GM23338 (cell line): Measurements from ENCODE around the gene KRTAP5-2. TPM values are rescaled to one million over a fixed set of nuclear protein-coding genes. Genes with fewer than 3 reads are reported as not detected.

Experiments
- ATAC-seq: fragments of 200-7000 bp; cut with Tn5 transposase; 3 replicates; pipeline ENCODE4 v1.9.1; 2020
- DNase-seq: peaks from one replicate; pipeline ENCODE4 v3.0.0-alpha.2; 2015; ENCODE audit warnings: low spot score
- H2AFZ ChIP-seq: fragments of 200-600 bp; sonication (generic); 2 replicates; pipeline ENCODE4 v1.8.0; 2016; ENCODE audit warnings: antibody characterized with exemption, mild to moderate bottlenecking, moderate library complexity
- H3F3A ChIP-seq: fragments of 200-600 bp; sonication (generic); replicated peaks from 2 replicates; pipeline ENCODE4 v1.8.0; 2017; ENCODE audit warnings: antibody characterized with exemption, mixed run types, low read depth
- H3K27ac ChIP-seq: fragments of 200-600 bp; sonication (generic); 2 replicates; pipeline ENCODE4 v1.6.1; 2016; ENCODE audit warnings: low read depth
- H3K27me3 ChIP-seq: fragments of 200-600 bp; sonication (generic); 2 replicates; pipeline ENCODE4 v1.8.0; 2016; ENCODE audit warnings: mild to moderate bottlenecking, mixed run types, moderate library complexity; ENCODE audit not compliant: insufficient read depth
- H3K36me3 ChIP-seq: fragments of 200-600 bp; sonication (generic); 2 replicates; pipeline ENCODE4 v1.8.0; 2016; ENCODE audit warnings: mild to moderate bottlenecking; ENCODE audit not compliant: insufficient read depth
- H3K4me1 ChIP-seq: fragments of 200-600 bp; sonication (generic); 2 replicates; pipeline ENCODE4 v1.8.0; 2016; ENCODE audit warnings: mild to moderate bottlenecking, moderate library complexity; ENCODE audit not compliant: insufficient read depth
- H3K4me2 ChIP-seq: fragments of 200-600 bp; sonication (generic); 2 replicates; pipeline ENCODE4 v1.7.1; 2017; ENCODE audit warnings: mixed run types
- H3K4me3 ChIP-seq: fragments of 200-600 bp; sonication (generic); 2 replicates; pipeline ENCODE4 v1.6.1; 2016; ENCODE audit warnings: mixed run types
- H3K79me2 ChIP-seq: fragments of 200-600 bp; sonication (generic); replicated peaks from 2 replicates; pipeline ENCODE4 v1.8.0; 2017; ENCODE audit warnings: mild to moderate bottlenecking; ENCODE audit not compliant: insufficient read depth
- H3K9me2 ChIP-seq: fragments of 200-600 bp; sonication (generic); 2 replicates; pipeline ENCODE4 v1.8.0; 2017; ENCODE audit not compliant: insufficient read depth
- H4K20me1 ChIP-seq: fragments of 200-600 bp; sonication (generic); replicated peaks from 2 replicates; pipeline ENCODE4 v1.8.0; 2017; ENCODE audit warnings: mild to moderate bottlenecking; ENCODE audit not compliant: insufficient read depth
- H3K27ac Mint-ChIP-seq: 2 replicates; pipeline ENCODE4 v1.8.0; 2020; ENCODE audit warnings: inconsistent platforms, mild to moderate bottlenecking, moderate library complexity, mixed read lengths
- H3K27me3 Mint-ChIP-seq: 3 replicates; pipeline ENCODE4 v1.8.0; 2022; ENCODE audit warnings: low read depth, mild to moderate bottlenecking, moderate library complexity, mixed read lengths, inconsistent platforms; ENCODE audit not compliant: insufficient read depth, poor library complexity
- H3K36me3 Mint-ChIP-seq: 3 replicates; pipeline ENCODE4 v1.8.0; 2021; ENCODE audit warnings: low read depth, mild to moderate bottlenecking, inconsistent platforms, moderate library complexity, mixed read lengths
- H3K4me1 Mint-ChIP-seq: 3 replicates; pipeline ENCODE4 v1.8.0; 2020; ENCODE audit warnings: mild to moderate bottlenecking, inconsistent platforms, mixed read lengths
- H3K4me3 Mint-ChIP-seq: 3 replicates; pipeline ENCODE4 v1.8.0; 2021; ENCODE audit warnings: moderate library complexity, mild to moderate bottlenecking, inconsistent platforms, mixed read lengths
- H3K9me3 Mint-ChIP-seq: 3 replicates; pipeline ENCODE4 v1.8.0; 2020; ENCODE audit warnings: moderate library complexity, mild to moderate bottlenecking, inconsistent platforms, mixed read lengths
- CREB1 ChIP-seq: fragments of 250-450 bp; sonication (Bioruptor Pico); IDR thresholded peaks from 2 replicates; pipeline ENCODE4 v1.5.0; 2020; ENCODE audit warnings: low read depth, mild to moderate bottlenecking, moderate library complexity
- CTCF ChIP-seq, 2 experiments: fragments of 200-600 bp in 1 of 2; sonication (generic) in 1 of 2; conservative IDR thresholded peaks; 2 replicates each; pipeline versions ENCODE4 v1.5.1 to v1.6.1; 2016 to 2017; ENCODE audit warnings: antibody characterized with exemption in 2 of 2, low read depth in 2 of 2, mild to moderate bottlenecking in 2 of 2, moderate library complexity in 1 of 2
- ETS1 ChIP-seq: IDR thresholded peaks from 2 replicates; pipeline ENCODE4 v1.6.1; 2016; ENCODE audit warnings: antibody characterized with exemption
- EZH2 ChIP-seq: fragments of 200-600 bp; sonication (generic); IDR thresholded peaks from one replicate; pipeline ENCODE4 v1.8.0; 2017; ENCODE audit warnings: antibody characterized with exemption, mild to moderate bottlenecking, low read depth; ENCODE audit not compliant: unreplicated experiment
- EZH2phosphoT487 ChIP-seq: fragments of 200-600 bp; sonication (generic); IDR thresholded peaks from one replicate; pipeline ENCODE4 v1.8.1; 2018; ENCODE audit warnings: antibody characterized with exemption; ENCODE audit not compliant: unreplicated experiment
- JUNB ChIP-seq: IDR thresholded peaks from one replicate; pipeline ENCODE4 v1.6.1; 2016; ENCODE audit warnings: antibody characterized with exemption; ENCODE audit not compliant: unreplicated experiment
- POLR2AphosphoS5 ChIP-seq: IDR thresholded peaks from 2 replicates; pipeline ENCODE4 v1.6.1; 2016; ENCODE audit warnings: antibody characterized with exemption, low read depth
- ZNF114 ChIP-seq: fragments of 250-450 bp; sonication (Bioruptor Pico); IDR thresholded peaks from 2 replicates; pipeline ENCODE4 v1.5.0; 2020; ENCODE audit warnings: mild to moderate bottlenecking, moderate library complexity
- ZNF331 ChIP-seq: fragments of 250-450 bp; sonication (Bioruptor Pico); IDR thresholded peaks from 2 replicates; pipeline ENCODE4 v1.5.0; 2020; ENCODE audit warnings: low read depth, mild to moderate bottlenecking, moderate library complexity
- ZNF462 ChIP-seq: fragments of 250-450 bp; sonication (Bioruptor Pico); IDR thresholded peaks from 2 replicates; pipeline ENCODE4 v1.5.0; 2020; ENCODE audit warnings: mild to moderate bottlenecking, moderate library complexity
- polyA plus RNA-seq: library from polyadenylated mRNA; unstranded; fragments of >200 nt; fragmentation: Nextera tagmentation; extraction: Ambion mirVana; gene quantifications from 2 replicates; pipeline ENCODE4 v1.2.1, GENCODE V29; 2016
- total RNA-seq: library from RNA; depleted of rRNA; stranded (reverse); fragments of >200 nt; shearing (Covaris generic); gene quantifications from 2 replicates; pipeline ENCODE4 v1.2.3, GENCODE V29; 2014

Gene KRTAP5-2
- total and polyA plus RNA-seq, 2 experiments from 2014 or later: not detected

- Mint-ChIP-seq H3K4me1 (peaks cover 10% of the 10 kb centered on the region), H3K36me3 (no peaks in the 10 kb centered on the region), H3K27me3 (peaks cover 21% of the 10 kb centered on the region), H3K9me3 (no peaks in the 10 kb centered on the region), H3K27ac (no peak overlapping the region), H3K4me3 (no peak overlapping the region)
- DNase-seq (no peak), ATAC-seq (no peak)
- Histone ChIP-seq H3K79me2 (no peaks in the 10 kb centered on the region), H3K36me3 (no peaks in the 10 kb centered on the region), H3F3A (no peaks in the 10 kb centered on the region), H2AFZ (no peak overlapping the region), H3K4me3 (no peak overlapping the region), H3K27ac (no peak overlapping the region), H3K4me1 (no peaks in the 10 kb centered on the region; the same call in 1 of the 2 replicates), H3K9me2 (no peaks in the 10 kb centered on the region), H4K20me1 (no peaks in the 10 kb centered on the region), H3K27me3 (no peaks in the 10 kb centered on the region), H3K4me2 (no peak overlapping the region)
- TF ChIP-seq CREB1 (CRISPR knock-in tag): no peak
- TF ChIP-seq ZNF114 (CRISPR knock-in tag): no peak
- no peak for TF ChIP-seq ETS1
- no peak for TF ChIP-seq ZNF331 (CRISPR knock-in tag)
- TF ChIP-seq EZH2phosphoT487: no peak
- no peak for TF ChIP-seq POLR2AphosphoS5
Measured at GRCh38 chr11:1624621-1625020, 26.5 kb upstream of the KRTAP5-2 start.

- DNase-seq (peak; percentile 11), ATAC-seq (peak; percentile 40; the same call in 2 of the 3 replicates)
- Histone ChIP-seq H3K4me1 (no peaks in the 10 kb centered on the region), H3K79me2 (no peaks in the 10 kb centered on the region), H3K4me3 (no peak overlapping the region), H4K20me1 (no peaks in the 10 kb centered on the region), H3K9me2 (no peaks in the 10 kb centered on the region), H3F3A (no peaks in the 10 kb centered on the region), H3K27me3 (no peaks in the 10 kb centered on the region), H3K36me3 (no peaks in the 10 kb centered on the region), H2AFZ (no peak overlapping the region), H3K4me2 (no peak overlapping the region), H3K27ac (no peak overlapping the region)
- H3K4me3 Mint-ChIP-seq: no peak overlapping the region
- peaks cover 14% of the 10 kb centered on the region for H3K27me3 Mint-ChIP-seq
- peaks cover 6% of the 10 kb centered on the region for H3K4me1 Mint-ChIP-seq
- H3K9me3 Mint-ChIP-seq: no peaks in the 10 kb centered on the region
- H3K36me3 Mint-ChIP-seq: no peaks in the 10 kb centered on the region
- no peak overlapping the region for H3K27ac Mint-ChIP-seq
- TF ChIP-seq POLR2AphosphoS5: no peak
- TF ChIP-seq EZH2: no peak
- no peak for TF ChIP-seq ZNF462
- no peak for TF ChIP-seq JUNB
- TF ChIP-seq ETS1: no peak
- TF ChIP-seq CTCF (conservative IDR thresholded peaks at IDR 0.05; ENCODE audit: low read depth in 2 of 2): no peak
- no peak for TF ChIP-seq ZNF114 (CRISPR knock-in tag)
Measured at GRCh38 chr11:1623716-1624115, 25.6 kb upstream of the KRTAP5-2 start.
